ENCODE data around the gene HDHD2.

Gene HDHD2

GRCh38 chr18:47067648-47068047 lies 82.7 kb downstream of the HDHD2 start:
- no peak for DNase-seq

- no peak for DNase-seq
Observed at GRCh38 chr18:47063096-47063495, 87.2 kb downstream of the HDHD2 start.

GRCh38 chr18:47062471-47062870 lies 87.8 kb downstream of the HDHD2 start:
- no peak for DNase-seq

Measured in nucleus accumbens (tissue), 56 donors.